Neural progenitor cell (in vitro differentiated cells): ENCODE measurements around the gene TCEA3.

Source experiments
- EZH2 ChIP-seq: fragments of 200-600 bp; sonication (generic); IDR thresholded peaks from 2 replicates; pipeline ENCODE4 v1.6.1; 2017; ENCODE audit warnings: antibody characterized with exemption, mild to moderate bottlenecking, moderate library complexity
- EZH2phosphoT487 ChIP-seq: fragments of 200-600 bp; sonication (generic); IDR thresholded peaks from 2 replicates; pipeline ENCODE4 v1.6.1; 2017; ENCODE audit warnings: antibody characterized with exemption
- TF ChIP-seq, protein P1 (sequence below): fragments of 200-600 bp; sonication (generic); IDR thresholded peaks from 2 replicates; pipeline ENCODE4 v1.5.1; 2017; ENCODE audit warnings: antibody characterized with exemption, mild to moderate bottlenecking

GRCh38 chr1:23343221-23344110, 81.1 kb downstream of the TCEA3 start:
- TF ChIP-seq EZH2phosphoT487 (no peak), EZH2 (no peak)
- TF ChIP-seq, protein P1, sequence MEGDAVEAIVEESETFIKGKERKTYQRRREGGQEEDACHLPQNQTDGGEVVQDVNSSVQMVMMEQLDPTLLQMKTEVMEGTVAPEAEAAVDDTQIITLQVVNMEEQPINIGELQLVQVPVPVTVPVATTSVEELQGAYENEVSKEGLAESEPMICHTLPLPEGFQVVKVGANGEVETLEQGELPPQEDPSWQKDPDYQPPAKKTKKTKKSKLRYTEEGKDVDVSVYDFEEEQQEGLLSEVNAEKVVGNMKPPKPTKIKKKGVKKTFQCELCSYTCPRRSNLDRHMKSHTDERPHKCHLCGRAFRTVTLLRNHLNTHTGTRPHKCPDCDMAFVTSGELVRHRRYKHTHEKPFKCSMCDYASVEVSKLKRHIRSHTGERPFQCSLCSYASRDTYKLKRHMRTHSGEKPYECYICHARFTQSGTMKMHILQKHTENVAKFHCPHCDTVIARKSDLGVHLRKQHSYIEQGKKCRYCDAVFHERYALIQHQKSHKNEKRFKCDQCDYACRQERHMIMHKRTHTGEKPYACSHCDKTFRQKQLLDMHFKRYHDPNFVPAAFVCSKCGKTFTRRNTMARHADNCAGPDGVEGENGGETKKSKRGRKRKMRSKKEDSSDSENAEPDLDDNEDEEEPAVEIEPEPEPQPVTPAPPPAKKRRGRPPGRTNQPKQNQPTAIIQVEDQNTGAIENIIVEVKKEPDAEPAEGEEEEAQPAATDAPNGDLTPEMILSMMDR, result no peak
